Fibroblast of the aortic adventitia (primary cell): ENCODE data around the gene NLRC5. TPM values are rescaled to one million over a fixed set of nuclear protein-coding genes. Genes with fewer than 3 reads are reported as not detected.
A peak's percentile ranks its signal among the peaks of the same experiment; 100 is the strongest.

Experiments used
- DNase-seq: peaks from one replicate; pipeline ENCODE4 v3.0.0-alpha.2; 2010; ENCODE audit warnings: low read depth
- H3K4me3 ChIP-seq: 2 replicates; pipeline ENCODE4 v1.5.1; 2011; ENCODE audit warnings: low read depth, mild to moderate bottlenecking, control low read depth, low read length, moderate library complexity
- CTCF ChIP-seq: IDR thresholded peaks from 2 replicates; pipeline ENCODE4 v1.5.1; 2011; ENCODE audit warnings: mild to moderate bottlenecking, low read length, control low read depth, inconsistent platforms; ENCODE audit not compliant: insufficient read depth
- total RNA-seq: library from RNA; depleted of rRNA; stranded (reverse); fragments of >200 nt; gene quantifications from 2 replicates; pipeline ENCODE4 v1.2.3, GENCODE V29; 2012; ENCODE audit warnings: low replicate concordance

NLRC5 gene
- total RNA-seq, 1 donor: 31.0 TPM

DNA sequence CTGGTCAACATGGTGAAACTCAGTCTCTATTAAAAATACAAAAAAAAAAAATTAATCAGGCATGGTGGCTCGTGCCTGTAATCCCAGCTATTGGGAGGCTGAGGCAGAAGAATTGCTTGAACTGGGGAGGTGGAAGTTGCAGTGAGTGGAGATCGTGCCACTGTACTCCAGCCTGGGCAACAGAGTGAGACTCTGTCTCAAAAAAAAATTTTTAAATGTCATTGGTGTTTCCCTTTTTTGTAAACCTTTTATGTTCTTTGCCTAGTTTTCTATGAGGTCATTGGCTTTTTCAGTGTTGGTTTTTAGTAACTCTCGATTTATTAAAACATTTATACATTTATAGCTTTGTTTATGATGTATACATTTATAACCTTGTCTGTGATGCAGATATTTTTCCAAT is 18.2 kb downstream of the NLRC5 start:
- H3K4me3 ChIP-seq: no peak overlapping the region
- TF ChIP-seq CTCF: no peak
- no peak for DNase-seq

DNA sequence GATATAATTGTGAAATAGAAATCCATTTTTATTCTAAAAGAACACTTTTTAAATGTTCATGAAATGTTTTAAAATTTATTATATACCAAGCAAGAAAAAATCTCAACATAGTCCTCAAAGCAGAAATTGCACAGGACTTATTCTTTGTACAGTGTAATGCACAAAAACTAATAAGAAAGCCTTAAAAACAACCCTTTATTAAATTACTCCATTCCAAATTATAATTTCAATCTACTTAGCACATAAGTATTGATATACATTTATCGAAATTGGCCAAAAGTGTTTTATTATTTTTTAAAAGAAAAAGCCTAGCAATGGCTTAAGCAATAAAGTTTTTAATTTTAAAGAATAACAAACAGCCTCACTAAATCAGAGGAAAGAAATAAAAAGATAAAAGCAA is 19.1 kb downstream of the NLRC5 start:
- DNase-seq: no peak
- TF ChIP-seq CTCF: no peak
- no peak overlapping the region for H3K4me3 ChIP-seq

DNA sequence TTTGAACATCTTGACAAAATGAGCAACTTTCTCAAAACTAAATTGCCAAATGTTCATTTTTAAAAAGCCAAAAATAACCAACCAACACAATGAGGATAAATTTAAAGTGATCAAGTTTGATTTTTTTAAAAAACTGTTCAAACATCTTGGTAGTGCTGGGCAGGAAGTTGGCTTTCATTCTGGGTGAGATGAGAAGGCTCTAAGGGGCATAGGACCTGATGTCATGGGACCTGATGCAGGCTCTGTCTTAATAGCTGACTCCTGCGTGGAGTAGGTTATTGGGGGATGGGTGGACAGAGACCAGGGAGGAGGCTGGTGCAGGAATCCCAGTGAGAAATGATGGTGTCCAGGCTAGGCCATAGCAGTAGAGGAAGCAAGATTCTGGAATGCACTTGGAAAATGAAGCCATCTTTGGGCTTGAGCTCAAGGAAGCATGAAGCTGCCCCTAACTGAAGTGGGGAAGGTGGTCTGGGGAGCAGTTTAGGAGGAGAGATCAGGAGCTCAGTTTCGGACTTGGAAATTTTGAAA is 20.4 kb downstream of the NLRC5 start:
- DNase-seq: no peak
- TF ChIP-seq CTCF: no peak
- no peak overlapping the region for H3K4me3 ChIP-seq

GRCh38 chr16:57012353-57012752 is 23.0 kb downstream of the NLRC5 start:
- no peak for TF ChIP-seq CTCF
- H3K4me3 ChIP-seq: no peak overlapping the region
- no peak for DNase-seq

DNA sequence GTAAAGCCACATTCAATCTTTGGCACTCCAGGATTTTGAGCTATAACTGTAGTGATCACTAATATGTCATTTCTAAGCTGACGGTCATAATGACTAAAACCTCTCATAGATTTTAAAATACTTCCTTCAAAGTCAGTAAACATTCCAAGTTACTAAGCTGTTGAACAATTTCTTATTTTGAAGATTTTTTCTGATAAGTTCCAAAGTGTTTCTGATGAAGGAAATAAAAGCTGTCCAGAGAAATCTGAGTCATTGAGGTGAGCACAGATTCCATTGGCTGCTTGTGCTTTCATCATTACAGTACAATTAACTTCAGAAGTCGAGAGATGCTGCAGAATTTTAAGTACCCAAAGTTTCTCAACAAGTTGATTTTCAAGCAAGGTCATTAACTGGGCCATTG is 23.9 kb downstream of the NLRC5 start:
- no peak for TF ChIP-seq CTCF
- H3K4me3 ChIP-seq: no peak overlapping the region
- DNase-seq: peak; percentile 60

- H3K4me3 ChIP-seq: no peak overlapping the region
- DNase-seq: no peak
- TF ChIP-seq CTCF: no peak
These were observed 24.5 kb downstream of the NLRC5 start for GRCh38 chr16:57013902-57014301.

GRCh38 chr16:57016301-57016700 is 26.9 kb downstream of the NLRC5 start:
- no peak for TF ChIP-seq CTCF
- DNase-seq: no peak
- H3K4me3 ChIP-seq: no peak overlapping the region
